Activated CD4-positive, alpha-beta T cell treated with anti-CD3 and anti-CD28 coated beads for 24 hours (primary cell): ENCODE measurements around the gene IL6R.
"Not testable (repeated sequence)": the region's sequence is repeated elsewhere in the genome, so short reads cannot be mapped to it uniquely, and the experiment has no call there.

Experiments
- DNase-seq, 2 donors: peaks; one replicate each; pipeline ENCODE4 v3.0.0-alpha.2; 2020; ENCODE audit warnings: low read depth in 2 of 2

IL6R gene

GRCh38 chr1:154481053-154481452 lies 75.9 kb downstream of the IL6R start:
- no peak for DNase-seq

- DNase-seq, result no peak
These were observed 79.0 kb downstream of the IL6R start for GRCh38 chr1:154483941-154484803.

- DNase-seq, result no peak
These were observed 80.0 kb downstream of the IL6R start for GRCh38 chr1:154485106-154485505.

- no peak for DNase-seq
These were observed 80.9 kb downstream of the IL6R start for GRCh38 chr1:154485910-154486496.

GRCh38 chr1:154486756-154487155 lies 81.6 kb downstream of the IL6R start:
- DNase-seq, result not testable (repeated sequence)

- DNase-seq, result no peak
These were observed 83.8 kb downstream of the IL6R start for GRCh38 chr1:154488922-154489321.

GRCh38 chr1:154489695-154490274 lies 84.6 kb downstream of the IL6R start:
- no peak for DNase-seq

- DNase-seq, result no peak
These were observed 85.2 kb downstream of the IL6R start for GRCh38 chr1:154490317-154490716.

GRCh38 chr1:154492115-154492514 lies 87.0 kb downstream of the IL6R start:
- no peak for DNase-seq

GRCh38 chr1:154493276-154493675 lies 88.1 kb downstream of the IL6R start:
- DNase-seq, result no peak

GRCh38 chr1:154495496-154496273 lies 90.5 kb downstream of the IL6R start:
- no peak for DNase-seq

GRCh38 chr1:154496383-154496782 lies 91.2 kb downstream of the IL6R start:
- no peak for DNase-seq

- no peak for DNase-seq
These were observed 92.1 kb downstream of the IL6R start for GRCh38 chr1:154497026-154497806.

- no peak for DNase-seq
These were observed 94.3 kb downstream of the IL6R start for GRCh38 chr1:154499446-154499845.

- DNase-seq, result no peak
These were observed 95.4 kb downstream of the IL6R start for GRCh38 chr1:154500533-154500932.

- DNase-seq, result no peak
These were observed 96.4 kb downstream of the IL6R start for GRCh38 chr1:154501423-154502065.

- no peak for DNase-seq
These were observed 97.1 kb downstream of the IL6R start, which contains the start of the genes SHE and TDRD10 for GRCh38 chr1:154502066-154502743. TSS of gene SHE (minus strand) at chr1:154502412. CDS start at chr1:154502026, 386 bp downstream. TSS of gene TDRD10 (plus strand) at chr1:154502219. CDS start at chr1:154506904, 4,685 bp downstream.

- no peak for DNase-seq
These were observed 97.6 kb downstream of the IL6R start for GRCh38 chr1:154502744-154503115.

- DNase-seq, result no peak
These were observed 98.8 kb downstream of the IL6R start for GRCh38 chr1:154503898-154504297.

- no peak for DNase-seq
These were observed 107.6 kb downstream of the IL6R start for GRCh38 chr1:154512760-154513159.
